Measurements from ENCODE around the gene DISP1.
A peak's percentile ranks its signal among the peaks of the same experiment; 100 is the strongest.

DISP1 gene, protein sequence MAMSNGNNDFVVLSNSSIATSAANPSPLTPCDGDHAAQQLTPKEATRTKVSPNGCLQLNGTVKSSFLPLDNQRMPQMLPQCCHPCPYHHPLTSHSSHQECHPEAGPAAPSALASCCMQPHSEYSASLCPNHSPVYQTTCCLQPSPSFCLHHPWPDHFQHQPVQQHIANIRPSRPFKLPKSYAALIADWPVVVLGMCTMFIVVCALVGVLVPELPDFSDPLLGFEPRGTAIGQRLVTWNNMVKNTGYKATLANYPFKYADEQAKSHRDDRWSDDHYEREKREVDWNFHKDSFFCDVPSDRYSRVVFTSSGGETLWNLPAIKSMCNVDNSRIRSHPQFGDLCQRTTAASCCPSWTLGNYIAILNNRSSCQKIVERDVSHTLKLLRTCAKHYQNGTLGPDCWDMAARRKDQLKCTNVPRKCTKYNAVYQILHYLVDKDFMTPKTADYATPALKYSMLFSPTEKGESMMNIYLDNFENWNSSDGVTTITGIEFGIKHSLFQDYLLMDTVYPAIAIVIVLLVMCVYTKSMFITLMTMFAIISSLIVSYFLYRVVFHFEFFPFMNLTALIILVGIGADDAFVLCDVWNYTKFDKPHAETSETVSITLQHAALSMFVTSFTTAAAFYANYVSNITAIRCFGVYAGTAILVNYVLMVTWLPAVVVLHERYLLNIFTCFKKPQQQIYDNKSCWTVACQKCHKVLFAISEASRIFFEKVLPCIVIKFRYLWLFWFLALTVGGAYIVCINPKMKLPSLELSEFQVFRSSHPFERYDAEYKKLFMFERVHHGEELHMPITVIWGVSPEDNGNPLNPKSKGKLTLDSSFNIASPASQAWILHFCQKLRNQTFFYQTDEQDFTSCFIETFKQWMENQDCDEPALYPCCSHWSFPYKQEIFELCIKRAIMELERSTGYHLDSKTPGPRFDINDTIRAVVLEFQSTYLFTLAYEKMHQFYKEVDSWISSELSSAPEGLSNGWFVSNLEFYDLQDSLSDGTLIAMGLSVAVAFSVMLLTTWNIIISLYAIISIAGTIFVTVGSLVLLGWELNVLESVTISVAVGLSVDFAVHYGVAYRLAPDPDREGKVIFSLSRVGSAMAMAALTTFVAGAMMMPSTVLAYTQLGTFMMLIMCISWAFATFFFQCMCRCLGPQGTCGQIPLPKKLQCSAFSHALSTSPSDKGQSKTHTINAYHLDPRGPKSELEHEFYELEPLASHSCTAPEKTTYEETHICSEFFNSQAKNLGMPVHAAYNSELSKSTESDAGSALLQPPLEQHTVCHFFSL (N-terminal part only)

DNA sequence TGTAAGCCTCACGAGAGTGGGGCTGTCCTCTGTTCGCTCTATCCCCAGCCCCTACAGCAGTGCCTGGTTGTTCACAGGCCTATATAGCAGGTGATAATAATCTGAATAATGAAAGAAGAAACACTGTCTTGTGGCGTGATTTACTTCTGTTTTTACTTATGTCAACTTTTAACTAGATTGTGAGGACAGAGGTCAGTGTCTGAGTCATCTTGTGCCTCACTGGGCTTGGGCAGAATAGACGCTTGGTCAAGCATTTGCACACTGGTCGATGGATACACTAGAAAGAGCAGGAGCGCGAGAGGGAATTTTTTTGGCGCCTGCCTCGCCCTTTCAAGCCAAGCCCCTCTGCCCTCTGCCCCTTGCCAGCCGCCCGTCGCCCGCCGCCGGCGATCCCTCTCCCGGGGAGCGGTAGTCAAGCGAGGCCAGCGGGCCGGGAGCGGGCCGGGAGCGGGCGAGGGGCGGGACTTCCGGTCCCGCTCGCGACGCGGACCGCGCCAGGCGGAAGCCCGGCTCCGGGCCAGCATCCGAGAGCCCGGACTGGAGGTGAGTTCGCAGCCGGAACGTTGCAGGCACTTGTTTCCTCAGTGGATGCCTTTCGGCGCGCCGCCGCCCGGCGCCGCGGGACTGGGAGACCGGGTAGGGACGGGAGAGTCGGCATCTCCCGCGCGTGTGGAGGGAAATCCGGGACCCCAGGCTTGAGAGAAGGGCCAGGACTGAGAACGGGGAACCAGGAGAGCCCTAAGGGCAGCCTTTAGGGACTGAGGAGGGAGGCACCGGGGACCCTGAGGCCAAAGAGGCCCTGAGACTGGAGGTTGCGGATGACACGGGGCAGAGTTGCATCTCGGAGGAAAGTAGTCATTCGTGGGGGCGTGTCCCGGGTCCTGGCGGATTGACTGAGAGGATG lies at the start of gene DISP1:
Gene DISP1, plus strand, starts transcription at position 504 of the 904 bp plus-strand sequence. CDS start 127,785 bp downstream, outside the sequence.
- H3K27me3 Mint-ChIP-seq: no peaks in the 10 kb centered on the region
- peak within 1 kb of the TSS; percentile 98 for H3K27ac Mint-ChIP-seq
- H3K4me1 Mint-ChIP-seq: peaks cover 22 to 28% of the 10 kb centered on the region in 2 donors
- peaks cover under 1 to 3% of the 10 kb centered on the region in 2 donors for H3K36me3 Mint-ChIP-seq
- DNase-seq (peak; percentile 72), ATAC-seq (replicated peaks) (peak; percentile 83 to 88)
- no peaks in the 10 kb centered on the region for H3K9me3 Mint-ChIP-seq
- peak within 1 kb of the TSS; percentile 92 to 94 for H3K4me3 Mint-ChIP-seq

DNA sequence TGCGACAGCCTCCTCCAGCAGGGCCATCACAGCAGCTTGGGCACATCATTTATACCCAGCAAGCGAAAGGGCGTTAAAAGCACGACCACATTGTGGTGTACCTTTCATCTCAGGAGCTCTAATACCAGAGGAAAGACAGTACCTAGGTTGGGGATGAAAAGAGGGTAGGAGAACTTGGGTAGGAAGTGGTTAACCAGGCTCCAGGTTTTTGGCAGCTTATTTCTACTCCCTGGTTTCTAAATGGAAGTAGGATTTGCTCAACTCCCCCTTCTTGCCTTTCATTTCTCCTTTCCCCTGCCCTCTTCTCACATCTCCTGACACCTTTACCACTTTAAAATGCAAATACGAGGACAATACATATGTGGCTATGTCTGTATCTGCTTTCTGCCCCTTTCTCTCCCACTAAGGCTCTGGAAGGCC lies 47.7 kb upstream of the DISP1 start:
- ATAC-seq (replicated peaks) (peak; percentile 78 to 80), DNase-seq (no peak)
- H3K36me3 Mint-ChIP-seq: peaks cover 12 to 20% of the 10 kb centered on the region in 2 donors
- no peaks in the 10 kb centered on the region for H3K27me3 Mint-ChIP-seq
- H3K4me3 Mint-ChIP-seq: no peak overlapping the region
- peaks cover 20 to 38% of the 10 kb centered on the region in 2 donors for H3K4me1 Mint-ChIP-seq
- H3K9me3 Mint-ChIP-seq: peaks cover 0 to 18% of the 10 kb centered on the region in 2 donors
- peak overlapping the region; percentile 31 for H3K27ac Mint-ChIP-seq

DNA sequence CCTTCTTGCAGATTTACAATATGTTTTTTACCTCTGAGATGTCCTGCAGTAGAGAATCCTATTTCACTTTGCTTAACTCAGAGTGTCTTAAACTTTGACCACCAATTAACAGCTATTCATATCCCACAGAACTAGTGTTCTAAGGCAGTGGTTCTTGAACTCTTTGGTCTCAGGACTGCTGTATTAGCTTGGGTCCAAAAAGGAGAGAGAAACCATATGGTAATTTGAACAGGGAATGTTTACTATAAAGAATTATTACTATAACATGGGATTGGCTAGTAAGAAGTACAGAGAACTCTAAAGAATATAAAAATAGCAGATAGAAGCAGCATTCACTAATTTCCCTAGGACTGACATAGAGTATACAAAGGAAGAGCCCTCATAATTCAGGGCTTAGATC lies 46.2 kb upstream of the DISP1 start:
- Mint-ChIP-seq H3K4me3 (no peak overlapping the region), H3K4me1 (peaks cover 28 to 52% of the 10 kb centered on the region in 2 donors), H3K27me3 (no peaks in the 10 kb centered on the region), H3K9me3 (peaks cover 0 to 18% of the 10 kb centered on the region in 2 donors), H3K36me3 (peaks cover 12 to 20% of the 10 kb centered on the region in 2 donors), H3K27ac (peak overlapping the region; percentile 51)
- no peak for ATAC-seq (replicated peaks)
- DNase-seq: no peak

DNA sequence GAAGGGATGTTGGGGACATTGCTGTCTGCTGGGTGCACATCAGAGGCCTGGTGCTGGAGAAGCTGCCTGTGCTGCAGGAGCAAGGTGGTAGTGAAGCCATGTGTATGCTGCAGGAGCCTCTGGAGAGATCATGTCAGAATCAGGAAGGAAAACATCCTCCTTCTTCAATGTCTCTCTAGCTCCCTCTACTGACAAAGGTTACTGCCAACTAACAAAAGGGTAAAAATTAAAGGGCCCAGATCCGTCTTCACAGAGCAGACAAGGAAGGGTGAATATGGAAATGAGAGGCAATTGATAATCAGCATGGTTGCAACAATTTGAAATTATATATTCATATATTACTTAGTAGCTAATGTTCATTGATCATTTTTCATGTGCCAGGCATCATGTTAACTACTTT lies 45.7 kb upstream of the DISP1 start:
- H3K36me3 Mint-ChIP-seq: peaks cover 11 to 19% of the 10 kb centered on the region in 2 donors
- no peaks in the 10 kb centered on the region for H3K27me3 Mint-ChIP-seq
- no peak overlapping the region for H3K4me3 Mint-ChIP-seq
- H3K4me1 Mint-ChIP-seq: peaks cover 28 to 53% of the 10 kb centered on the region in 2 donors
- ATAC-seq (replicated peaks) (no peak), DNase-seq (no peak)
- peaks cover 0 to 18% of the 10 kb centered on the region in 2 donors for H3K9me3 Mint-ChIP-seq
- H3K27ac Mint-ChIP-seq: no peak overlapping the region

DNA sequence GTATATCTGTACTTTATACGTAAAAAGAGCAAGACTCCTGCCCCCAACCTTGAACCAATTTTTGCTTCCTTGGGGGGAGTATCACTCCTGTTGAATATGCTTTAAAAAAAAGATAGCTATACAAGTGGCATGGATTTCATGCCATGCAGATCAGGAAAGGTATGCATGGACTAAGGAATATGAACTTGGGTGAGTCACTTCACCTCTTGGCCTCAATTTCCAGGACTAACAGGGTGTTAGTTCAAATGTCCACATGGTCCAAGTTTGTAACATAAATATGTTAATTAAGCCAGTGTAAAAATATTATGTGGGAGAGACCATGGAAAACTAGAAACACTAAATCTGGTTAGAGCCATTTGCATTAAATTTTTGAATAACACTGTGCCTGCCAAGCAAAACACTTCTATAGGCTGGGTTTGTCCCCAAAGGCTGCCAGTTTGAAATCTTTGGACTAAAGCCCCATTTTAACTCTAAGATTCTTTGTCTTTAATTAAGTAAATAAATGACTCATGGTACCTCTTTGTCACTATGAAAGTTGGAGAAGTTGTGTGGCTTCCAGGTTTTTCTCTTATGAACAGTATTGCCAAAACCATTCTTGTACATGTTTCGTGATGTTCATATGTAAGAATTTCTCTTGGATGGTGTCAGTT lies 44.7 kb upstream of the DISP1 start:
- DNase-seq (no peak), ATAC-seq (replicated peaks) (no peak)
- no peak overlapping the region for H3K27ac Mint-ChIP-seq
- peaks cover 29 to 61% of the 10 kb centered on the region in 2 donors for H3K4me1 Mint-ChIP-seq
- H3K27me3 Mint-ChIP-seq: no peaks in the 10 kb centered on the region
- peaks cover 4 to 15% of the 10 kb centered on the region in 2 donors for H3K9me3 Mint-ChIP-seq
- no peak overlapping the region for H3K4me3 Mint-ChIP-seq
- H3K36me3 Mint-ChIP-seq: peaks cover 8 to 14% of the 10 kb centered on the region in 2 donors

DNA sequence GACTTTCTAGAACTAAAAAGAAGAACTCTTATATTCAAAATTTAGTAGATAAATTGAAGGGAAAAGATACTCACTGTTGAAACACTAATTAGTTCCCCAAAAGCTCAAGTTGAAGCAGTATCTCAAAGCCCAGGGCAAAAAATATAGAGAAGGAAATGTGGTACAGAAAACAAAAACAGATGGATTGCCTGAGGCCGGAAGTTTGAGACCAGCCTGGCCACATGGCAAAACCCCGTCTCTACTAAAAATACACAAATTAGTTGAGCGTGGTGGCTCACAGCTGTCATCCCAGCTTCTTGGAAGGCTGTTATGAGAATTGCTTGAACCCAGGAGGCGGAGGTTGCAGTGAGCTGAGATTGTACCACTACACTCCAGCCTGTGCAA lies 41.9 kb upstream of the DISP1 start:
- no peaks in the 10 kb centered on the region for H3K27me3 Mint-ChIP-seq
- H3K9me3 Mint-ChIP-seq: peaks cover 4 to 13% of the 10 kb centered on the region in 2 donors
- H3K4me1 Mint-ChIP-seq: peaks cover 20 to 56% of the 10 kb centered on the region in 2 donors
- peak overlapping the region; percentile 95 for H3K27ac Mint-ChIP-seq
- peaks cover 7 to 12% of the 10 kb centered on the region in 2 donors for H3K36me3 Mint-ChIP-seq
- DNase-seq (peak; percentile 69), ATAC-seq (replicated peaks) (peak; percentile 87 to 91)
- peak overlapping the region in 1 of 2 donors; percentile 69 for H3K4me3 Mint-ChIP-seq

DNA sequence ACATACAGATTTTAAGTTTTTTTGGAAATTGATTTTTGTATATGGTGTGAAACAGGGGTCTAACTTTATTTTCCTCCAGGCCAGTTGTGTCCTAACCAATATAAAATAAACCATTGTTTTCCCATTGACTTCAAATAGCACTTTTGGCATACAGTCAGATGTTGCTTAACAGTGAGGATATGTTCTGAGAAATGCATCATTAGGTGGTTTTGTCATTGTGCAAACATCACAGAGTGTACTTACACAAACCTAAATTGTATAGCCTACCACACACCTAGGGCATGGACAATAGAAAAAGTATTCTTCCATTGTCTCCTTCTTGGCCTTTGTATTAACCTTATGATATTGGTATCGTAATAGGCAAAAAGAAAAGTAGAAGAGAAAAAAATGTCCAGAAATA lies 37.4 kb upstream of the DISP1 start:
- H3K4me1 Mint-ChIP-seq: peaks cover 12 to 35% of the 10 kb centered on the region in 2 donors
- no peak for DNase-seq
- no peaks in the 10 kb centered on the region for H3K27me3 Mint-ChIP-seq
- no peak overlapping the region for H3K27ac Mint-ChIP-seq
- H3K9me3 Mint-ChIP-seq: peaks cover 4 to 7% of the 10 kb centered on the region in 2 donors
- ATAC-seq (replicated peaks): no peak
- H3K36me3 Mint-ChIP-seq: peaks cover 0 to 1% of the 10 kb centered on the region in 2 donors
- H3K4me3 Mint-ChIP-seq: no peak overlapping the region

DNA sequence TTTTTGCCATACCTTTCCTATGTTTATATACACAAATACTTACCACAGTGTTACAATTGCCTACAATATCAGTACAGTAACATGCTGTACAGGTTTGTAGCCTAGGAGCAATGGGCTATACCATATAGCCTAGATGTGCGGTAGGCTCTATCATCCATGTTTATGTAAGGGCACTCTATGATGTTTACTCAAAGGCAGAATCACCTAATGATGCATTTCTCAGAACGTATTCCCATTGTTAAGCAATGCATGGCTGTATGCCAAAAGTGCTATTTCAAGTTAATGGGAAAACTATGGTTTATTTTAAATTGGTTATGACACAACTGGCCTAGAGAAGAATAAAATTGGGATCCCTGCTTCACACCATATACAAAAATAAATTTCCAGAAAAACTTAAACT lies 36.9 kb upstream of the DISP1 start:
- Mint-ChIP-seq H3K36me3 (peaks cover 0 to 1% of the 10 kb centered on the region in 2 donors), H3K4me3 (no peak overlapping the region), H3K27ac (no peak overlapping the region), H3K4me1 (peaks cover 10 to 30% of the 10 kb centered on the region in 2 donors), H3K27me3 (no peaks in the 10 kb centered on the region), H3K9me3 (peaks cover 4 to 7% of the 10 kb centered on the region in 2 donors)
- ATAC-seq (replicated peaks): no peak
- DNase-seq: no peak

DNA sequence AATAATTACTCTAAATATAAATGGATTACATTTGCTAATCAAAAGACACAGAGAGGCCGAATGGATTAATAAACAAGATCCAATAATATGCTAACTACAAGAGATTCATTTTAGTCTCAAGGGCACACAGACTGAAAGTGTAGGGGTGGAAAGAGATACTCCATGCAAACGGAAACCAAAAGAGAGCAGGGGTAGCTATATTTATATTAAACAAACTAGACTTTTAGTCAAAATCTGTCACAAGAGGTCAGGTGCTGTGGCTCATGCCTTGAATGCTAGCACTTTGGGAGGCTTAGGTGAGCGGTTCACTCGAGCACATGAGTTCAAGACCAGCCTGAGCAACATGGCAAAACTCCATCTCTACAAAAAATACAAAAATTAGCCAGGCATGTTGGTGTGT lies 33.6 kb upstream of the DISP1 start:
- peaks cover 13 to 36% of the 10 kb centered on the region in 2 donors for H3K4me1 Mint-ChIP-seq
- no peaks in the 10 kb centered on the region for H3K27me3 Mint-ChIP-seq
- DNase-seq: no peak
- ATAC-seq (replicated peaks): no peak
- no peak overlapping the region for H3K4me3 Mint-ChIP-seq
- peaks cover 0 to 5% of the 10 kb centered on the region in 2 donors for H3K9me3 Mint-ChIP-seq
- no peaks in the 10 kb centered on the region for H3K36me3 Mint-ChIP-seq
- H3K27ac Mint-ChIP-seq: no peak overlapping the region

DNA sequence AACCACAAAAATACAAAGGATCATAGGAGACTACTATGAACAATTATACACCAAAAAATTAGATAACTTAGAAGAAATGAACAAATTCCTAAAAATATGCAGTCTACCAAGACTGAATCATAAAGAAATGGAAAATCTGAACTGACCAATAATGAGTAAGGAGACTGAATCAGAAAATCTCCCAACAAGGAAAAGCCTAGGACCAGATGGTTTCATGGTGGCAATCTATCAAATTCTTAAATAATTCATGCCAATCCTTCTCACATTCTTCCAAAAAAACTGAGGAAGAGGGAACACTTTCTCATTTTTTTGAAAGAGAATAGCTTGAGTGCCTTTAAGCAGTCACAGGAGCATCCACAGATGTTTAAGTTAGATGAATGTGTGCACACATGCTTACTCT lies 31.8 kb upstream of the DISP1 start:
- ATAC-seq (replicated peaks): no peak
- H3K9me3 Mint-ChIP-seq: peaks cover 0 to 5% of the 10 kb centered on the region in 2 donors
- no peak overlapping the region for H3K27ac Mint-ChIP-seq
- no peaks in the 10 kb centered on the region for H3K27me3 Mint-ChIP-seq
- H3K4me1 Mint-ChIP-seq: peaks cover 25 to 45% of the 10 kb centered on the region in 2 donors
- H3K36me3 Mint-ChIP-seq: no peaks in the 10 kb centered on the region
- no peak overlapping the region for H3K4me3 Mint-ChIP-seq
- no peak for DNase-seq

DNA sequence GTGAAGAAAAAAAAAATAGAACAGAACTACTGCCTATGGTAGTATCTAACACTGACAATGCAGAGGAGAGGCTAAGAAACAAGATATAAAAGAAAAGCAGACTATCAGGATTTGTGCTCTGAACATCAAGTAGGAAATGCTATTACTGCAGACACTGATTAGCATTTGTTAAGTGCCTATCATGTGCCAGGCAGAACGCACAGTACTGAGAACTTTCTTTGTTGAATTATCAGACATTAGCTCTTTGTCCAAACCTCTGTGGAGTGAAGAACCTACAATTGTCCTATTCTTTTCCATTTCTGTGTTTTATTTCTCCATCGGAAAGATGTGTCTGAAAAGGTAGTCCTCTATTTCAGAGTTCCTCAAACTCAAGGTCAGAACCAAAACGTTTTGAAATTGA lies 30.5 kb upstream of the DISP1 start:
- ATAC-seq (replicated peaks) (no peak), DNase-seq (no peak)
- H3K4me1 Mint-ChIP-seq: peaks cover 32 to 56% of the 10 kb centered on the region in 2 donors
- peaks cover under 1 to 2% of the 10 kb centered on the region in 2 donors for H3K36me3 Mint-ChIP-seq
- no peak overlapping the region for H3K4me3 Mint-ChIP-seq
- no peak overlapping the region for H3K27ac Mint-ChIP-seq
- H3K9me3 Mint-ChIP-seq: peaks cover 5 to 9% of the 10 kb centered on the region in 2 donors
- H3K27me3 Mint-ChIP-seq: no peaks in the 10 kb centered on the region

DNA sequence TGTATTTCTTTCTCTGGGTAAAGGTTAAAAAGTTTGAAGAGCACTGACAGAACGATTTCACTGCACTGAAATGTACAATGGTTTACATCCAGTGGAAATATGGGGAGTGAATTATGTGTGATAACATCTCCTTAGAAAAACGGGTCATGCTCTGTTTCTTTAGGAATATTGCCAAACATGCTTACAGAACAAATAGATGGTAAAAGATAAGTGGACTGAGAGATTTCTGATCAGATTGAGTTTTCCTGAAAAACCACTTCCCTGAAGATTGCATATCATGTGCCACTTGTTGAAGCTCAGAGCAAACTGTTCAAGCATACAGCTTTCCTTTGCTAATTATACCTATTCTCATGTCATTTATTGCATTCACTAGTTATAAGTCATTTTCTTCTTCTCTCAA lies 29.9 kb upstream of the DISP1 start:
- H3K4me3 Mint-ChIP-seq: no peak overlapping the region
- H3K27me3 Mint-ChIP-seq: no peaks in the 10 kb centered on the region
- peaks cover 6 to 7% of the 10 kb centered on the region in 2 donors for H3K36me3 Mint-ChIP-seq
- H3K27ac Mint-ChIP-seq: no peak overlapping the region
- peaks cover 32 to 56% of the 10 kb centered on the region in 2 donors for H3K4me1 Mint-ChIP-seq
- ATAC-seq (replicated peaks) (no peak), DNase-seq (no peak)
- peaks cover 10 to 13% of the 10 kb centered on the region in 2 donors for H3K9me3 Mint-ChIP-seq
